Measurements from ENCODE around the gene VIPR1. TPM values are rescaled to one million over a fixed set of nuclear protein-coding genes. Genes with fewer than 3 reads are reported as not detected.

Gene VIPR1, protein sequence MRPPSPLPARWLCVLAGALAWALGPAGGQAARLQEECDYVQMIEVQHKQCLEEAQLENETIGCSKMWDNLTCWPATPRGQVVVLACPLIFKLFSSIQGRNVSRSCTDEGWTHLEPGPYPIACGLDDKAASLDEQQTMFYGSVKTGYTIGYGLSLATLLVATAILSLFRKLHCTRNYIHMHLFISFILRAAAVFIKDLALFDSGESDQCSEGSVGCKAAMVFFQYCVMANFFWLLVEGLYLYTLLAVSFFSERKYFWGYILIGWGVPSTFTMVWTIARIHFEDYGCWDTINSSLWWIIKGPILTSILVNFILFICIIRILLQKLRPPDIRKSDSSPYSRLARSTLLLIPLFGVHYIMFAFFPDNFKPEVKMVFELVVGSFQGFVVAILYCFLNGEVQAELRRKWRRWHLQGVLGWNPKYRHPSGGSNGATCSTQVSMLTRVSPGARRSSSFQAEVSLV
- 10 to 100 TPM in 2 of 4 donors, 1 to 10 TPM in 2; 3.6 to 94.6 (median 14.3) TPM for total RNA-seq

GRCh38 chr3:42502429-42503250 lies at the start of gene VIPR1:
Gene VIPR1 (plus strand): TSS chr3:42502643. CDS start chr3:42502736, 93 bp downstream.
- TF ChIP-seq CTCF (IDR thresholded peaks at IDR 0.05; ENCODE audit: low read depth): no peak

DNA sequence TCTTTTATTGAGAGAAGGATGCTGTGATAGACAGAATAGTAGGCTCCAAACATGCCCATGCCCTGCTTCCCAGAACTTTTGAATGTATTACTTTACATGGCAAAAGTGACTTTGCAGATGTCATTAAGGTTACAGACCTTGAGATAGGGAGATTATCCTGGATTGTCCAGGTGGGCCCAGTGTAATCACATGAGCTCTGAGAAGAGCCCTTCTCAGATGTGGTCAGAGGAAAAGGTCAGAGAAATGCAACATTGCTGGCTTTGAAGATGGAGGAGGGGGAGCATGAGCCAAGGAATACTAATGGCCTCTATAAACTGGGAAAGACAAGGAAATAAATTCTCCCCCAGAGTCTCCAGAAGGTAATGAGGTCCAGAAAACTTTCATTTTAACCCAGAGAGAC lies 46.2 kb upstream of the VIPR1 start:
- TF ChIP-seq CTCF (IDR thresholded peaks at IDR 0.05; ENCODE audit: low read depth): no peak

GRCh38 chr3:42459151-42459550 lies 43.3 kb upstream of the VIPR1 start:
- TF ChIP-seq CTCF (IDR thresholded peaks at IDR 0.05; ENCODE audit: low read depth): no peak

DNA sequence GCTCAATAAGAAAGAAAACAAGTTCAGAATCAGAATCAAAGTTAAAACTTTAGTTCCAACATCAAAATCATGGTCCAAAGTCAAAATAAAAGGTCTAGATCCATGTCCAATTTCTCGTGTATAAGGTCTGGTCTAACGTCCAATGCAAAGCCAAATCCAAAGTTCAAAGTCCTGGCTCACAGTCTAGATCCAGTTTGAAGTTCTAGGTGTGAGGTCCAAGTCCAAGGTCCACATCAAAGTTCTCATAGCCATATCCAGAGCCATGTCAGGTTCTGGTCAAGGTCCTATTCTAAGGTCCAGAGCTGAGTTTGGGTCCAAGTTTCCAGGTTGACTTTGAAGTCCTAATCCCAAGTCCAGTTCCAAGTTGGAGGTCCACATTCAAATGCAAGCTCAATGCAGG lies 40.7 kb upstream of the VIPR1 start:
- no peak for TF ChIP-seq CTCF (IDR thresholded peaks at IDR 0.05; ENCODE audit: low read depth)

DNA sequence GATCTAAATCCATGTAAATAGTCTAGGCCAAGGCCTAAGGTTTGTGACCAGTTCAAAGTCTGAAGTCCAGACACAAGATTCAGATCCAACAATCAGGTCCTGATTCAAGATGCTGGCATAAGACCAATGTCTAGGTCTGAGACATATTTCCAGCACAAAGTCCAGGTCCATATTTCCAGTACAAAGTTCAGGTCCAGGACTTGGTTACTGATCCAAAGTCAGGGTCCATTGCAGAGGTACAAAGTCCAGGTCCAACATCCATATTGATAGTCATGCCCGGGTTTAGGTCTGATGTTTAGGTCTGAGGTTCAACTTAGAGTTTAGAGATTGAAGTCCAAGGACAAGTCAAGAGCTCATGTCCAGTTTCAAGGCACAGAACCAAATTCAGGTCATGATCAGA lies 39.4 kb upstream of the VIPR1 start:
- no peak for TF ChIP-seq CTCF (IDR thresholded peaks at IDR 0.05; ENCODE audit: low read depth)

GRCh38 chr3:42468111-42468510 lies 34.3 kb upstream of the VIPR1 start:
- TF ChIP-seq CTCF (IDR thresholded peaks at IDR 0.05; ENCODE audit: low read depth): no peak

DNA sequence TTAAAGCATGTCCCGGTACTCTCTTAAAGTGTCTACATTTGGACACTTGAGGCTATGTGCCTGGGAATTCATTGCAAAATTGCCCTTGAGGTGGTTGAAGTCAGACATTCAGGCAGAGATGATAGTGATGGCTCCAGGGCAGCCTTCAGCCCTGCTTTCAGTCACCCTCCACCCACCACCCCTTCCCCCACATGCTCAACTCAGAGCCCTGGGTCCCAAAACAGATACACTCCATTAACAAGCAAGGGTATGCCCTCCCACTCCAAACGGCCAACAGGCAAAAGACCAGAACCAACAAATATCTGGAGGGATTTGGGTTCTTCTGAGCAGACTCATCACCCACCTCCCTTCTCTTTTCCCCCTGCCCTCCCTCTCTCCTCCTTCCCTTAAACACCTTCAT lies 29.9 kb upstream of the VIPR1 start:
- TF ChIP-seq CTCF (IDR thresholded peaks at IDR 0.05; ENCODE audit: low read depth): no peak
